Stimulated activated CD8-positive, alpha-beta memory T cell treated with anti-CD3 and anti-CD28 coated beads, Interleukin-4, amount 100 ng/mL, for 24 hours (primary cell): ENCODE results near the gene IQSEC3.

Source experiments
- DNase-seq: peaks from one replicate; pipeline ENCODE4 v3.0.0-alpha.2; 2020; ENCODE audit warnings: low read depth

IQSEC3 gene

DNA sequence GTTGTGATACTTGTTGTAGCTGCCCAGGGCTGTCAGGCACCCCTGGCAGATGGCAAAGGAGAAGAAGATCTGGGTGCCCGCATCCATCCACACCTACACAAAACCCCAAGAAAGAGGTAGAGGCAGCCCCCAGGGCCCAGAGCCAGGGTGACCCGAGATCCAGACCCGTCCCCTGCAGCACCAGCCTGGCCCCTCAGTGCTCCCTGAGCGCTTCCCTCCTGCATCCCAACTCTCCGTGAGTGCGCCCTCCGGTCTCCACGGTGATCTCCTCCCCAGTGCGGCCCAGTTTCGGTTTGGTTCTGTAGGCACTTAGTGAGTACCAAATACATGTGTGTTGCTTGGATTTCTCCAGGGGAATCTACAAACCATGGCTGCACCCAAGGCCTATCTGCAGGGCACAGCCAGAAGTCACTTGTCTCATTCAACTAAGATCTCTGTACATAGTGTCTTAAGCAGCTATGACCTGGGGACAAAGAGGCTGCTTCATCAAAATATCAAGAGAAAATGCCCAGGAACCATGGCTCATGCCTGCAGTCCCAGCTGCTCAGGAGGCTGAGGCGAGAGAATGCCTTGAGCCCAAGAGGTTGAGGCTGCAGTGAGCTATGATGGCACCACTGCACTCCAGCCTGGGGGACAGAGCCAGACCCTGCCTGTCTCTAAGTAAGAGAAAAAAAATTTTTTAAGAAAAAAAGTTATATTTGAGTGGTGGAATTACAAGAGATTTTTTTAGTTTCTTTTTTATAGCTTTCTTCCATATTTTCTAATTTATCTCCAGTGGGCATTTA, 131.5 kb downstream of the IQSEC3 start:
- DNase-seq, result no peak

DNA sequence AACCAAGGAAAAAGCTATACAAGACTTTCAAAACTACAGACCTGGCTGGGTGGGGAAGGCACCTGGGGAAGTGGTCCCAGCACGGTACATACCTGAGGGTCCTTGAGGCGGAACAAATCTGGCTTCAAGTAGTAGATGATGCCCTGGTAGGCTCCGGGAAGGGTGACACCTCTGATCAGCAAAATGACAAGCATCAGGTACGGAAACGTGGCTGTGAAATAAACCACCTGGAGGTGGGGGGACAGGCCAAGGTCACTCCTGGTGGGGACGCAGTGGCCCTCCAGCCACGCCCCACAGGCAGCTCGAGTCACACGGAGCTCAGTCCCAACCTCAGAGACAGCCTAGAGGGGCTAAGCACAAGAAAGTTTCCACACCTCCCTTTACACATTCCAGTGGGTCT, 132.1 kb downstream of the IQSEC3 start:
- DNase-seq, result no peak

DNA sequence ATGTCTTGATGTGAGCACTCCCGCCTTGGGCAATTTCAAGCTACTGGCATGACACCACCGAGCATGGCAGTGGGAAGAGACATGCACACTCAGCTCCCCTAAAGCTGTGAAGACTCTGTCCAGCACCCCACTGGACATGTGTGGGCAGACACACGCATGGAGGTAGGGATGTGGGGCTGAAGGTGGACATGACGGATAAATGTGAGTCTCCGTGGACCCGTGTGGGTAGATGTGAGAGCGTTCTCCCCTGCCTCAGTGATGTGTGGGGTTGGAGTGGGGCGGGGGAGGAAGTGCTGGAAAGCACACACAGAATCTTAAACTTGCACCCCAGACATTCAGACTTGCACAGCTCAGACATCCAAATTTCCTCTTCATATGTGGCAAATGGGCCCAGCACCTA, 134.8 kb downstream of the IQSEC3 start:
- no peak for DNase-seq

DNA sequence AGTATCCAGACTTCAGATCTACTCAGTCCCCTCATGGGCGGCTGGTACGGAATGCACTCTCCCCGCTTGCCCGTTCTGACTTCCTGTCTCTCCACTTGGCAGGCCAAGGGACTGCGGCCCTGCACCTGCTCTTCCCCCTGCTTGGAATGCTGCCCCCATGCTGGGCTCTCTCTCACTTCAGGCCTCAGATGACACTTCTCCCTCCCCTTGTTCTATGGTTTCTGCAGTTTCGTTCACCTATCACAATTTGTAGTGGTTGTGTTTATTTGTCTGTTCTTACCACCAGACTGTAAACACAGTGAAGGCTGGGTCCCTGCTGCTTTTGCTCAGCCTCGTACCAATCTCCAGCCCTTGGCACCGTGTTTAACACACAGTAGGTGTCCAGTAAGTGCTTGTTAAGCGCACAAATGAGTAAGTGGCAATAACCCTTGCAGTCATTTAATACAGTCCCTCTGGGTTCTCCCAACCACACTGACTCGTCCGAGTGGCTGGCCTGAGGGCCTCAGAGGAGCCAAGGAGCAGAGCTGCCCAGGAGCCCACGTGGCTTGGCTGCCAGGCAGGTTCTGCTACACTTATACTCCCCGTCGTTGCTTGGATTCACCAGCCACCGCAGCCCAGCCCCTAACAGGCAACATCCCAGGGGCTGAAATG, 135.6 kb downstream of the IQSEC3 start:
- no peak for DNase-seq

DNA sequence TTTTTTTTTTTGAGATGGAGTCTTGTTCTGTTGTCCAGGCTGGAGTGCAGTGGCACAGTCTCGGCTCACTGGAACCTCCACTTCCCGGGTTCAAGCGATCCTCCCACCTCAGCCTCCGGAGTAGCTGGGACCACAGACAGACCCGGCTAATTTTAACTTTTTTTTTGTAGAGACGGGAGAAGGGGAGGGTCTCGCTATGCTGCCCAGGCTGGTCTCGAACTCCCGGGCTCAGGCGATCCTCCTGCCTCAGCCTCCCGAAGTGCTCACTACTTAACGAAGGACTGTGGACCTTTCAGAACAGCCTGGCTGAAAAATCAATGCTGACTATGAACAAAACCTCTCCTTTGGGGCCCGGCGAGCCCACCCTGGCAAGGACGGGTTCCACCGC, 136.5 kb downstream of the IQSEC3 start:
- no peak for DNase-seq

DNA sequence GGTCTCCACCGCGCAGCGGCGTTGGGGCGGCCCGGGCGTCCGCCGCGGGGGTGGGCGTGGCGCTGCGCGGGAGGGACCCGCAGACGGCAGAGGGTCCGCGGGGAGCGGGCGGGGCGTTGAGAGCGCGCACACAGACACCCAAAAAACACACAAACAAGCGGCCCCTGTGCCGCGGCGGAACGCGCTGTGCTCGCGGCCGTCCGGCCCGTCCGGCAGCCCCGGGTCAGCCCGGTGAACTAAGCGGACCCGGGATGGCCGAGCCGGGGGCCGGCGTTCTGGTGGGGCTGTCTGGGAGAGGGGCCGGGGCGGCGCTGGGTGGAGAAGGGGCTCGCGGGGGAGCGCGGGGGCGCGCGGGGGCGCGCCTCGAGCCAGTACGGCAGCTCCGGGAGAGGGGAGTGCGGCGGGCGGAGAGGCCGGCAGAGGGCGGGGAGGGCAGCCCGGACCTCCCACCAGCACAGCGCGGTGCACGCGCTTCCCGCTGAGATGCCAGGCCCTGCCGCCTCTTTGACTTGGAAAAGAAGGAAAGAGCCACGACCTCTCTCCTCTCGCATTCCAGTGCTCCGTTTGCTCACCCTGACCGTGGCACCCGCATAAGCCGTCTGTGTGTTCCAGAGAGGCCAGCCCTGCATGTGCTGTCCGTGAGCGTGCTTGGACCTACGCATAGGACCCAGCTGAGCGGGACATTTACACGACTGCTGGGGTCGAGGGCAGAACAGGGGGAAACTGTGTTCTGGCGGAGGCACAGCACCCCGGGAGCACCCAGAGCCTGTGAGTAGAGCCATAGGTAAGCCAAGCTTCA, 137.1 kb downstream of the IQSEC3 start:
- no peak for DNase-seq

DNA sequence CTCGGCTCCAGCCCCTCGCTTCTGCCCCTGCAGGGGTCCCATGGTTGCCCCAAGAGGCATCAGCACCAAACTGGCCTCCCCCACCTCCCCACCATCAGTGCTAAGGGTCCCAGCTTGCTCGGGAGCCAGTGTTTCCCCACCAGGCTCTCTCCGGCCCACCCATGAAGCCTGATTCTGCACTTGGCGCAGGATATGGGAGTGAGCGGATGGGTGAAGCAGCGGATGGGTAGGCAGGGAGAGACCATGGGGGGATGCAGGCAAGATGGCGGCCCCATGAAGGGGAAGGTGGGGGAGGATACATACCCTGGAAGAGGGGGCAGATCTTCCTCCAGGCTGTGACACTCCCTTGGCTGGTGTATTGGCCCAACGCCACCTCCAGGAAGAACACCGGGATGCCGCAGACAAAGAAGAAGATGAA, 137.7 kb downstream of the IQSEC3 start:
- DNase-seq, result no peak

DNA sequence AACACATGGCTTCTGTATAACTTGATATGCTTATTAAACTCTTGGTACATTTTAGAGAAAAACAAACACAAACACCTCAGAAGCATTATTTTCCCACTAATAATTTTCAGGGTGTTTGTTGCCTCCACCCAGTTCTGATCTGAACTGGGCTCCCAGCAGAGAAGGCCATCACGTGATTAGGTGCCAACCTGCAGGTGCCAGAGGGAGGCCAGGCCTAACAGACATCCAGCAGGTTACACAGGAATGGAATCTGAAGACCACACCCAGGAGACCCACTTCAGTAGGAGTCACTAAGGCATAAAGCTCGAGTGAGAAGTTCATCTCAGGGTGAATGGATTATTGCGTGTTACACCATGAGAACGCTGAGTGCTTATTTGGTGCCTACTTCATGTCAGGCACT, 138.5 kb downstream of the IQSEC3 start:
- DNase-seq, result no peak

DNA sequence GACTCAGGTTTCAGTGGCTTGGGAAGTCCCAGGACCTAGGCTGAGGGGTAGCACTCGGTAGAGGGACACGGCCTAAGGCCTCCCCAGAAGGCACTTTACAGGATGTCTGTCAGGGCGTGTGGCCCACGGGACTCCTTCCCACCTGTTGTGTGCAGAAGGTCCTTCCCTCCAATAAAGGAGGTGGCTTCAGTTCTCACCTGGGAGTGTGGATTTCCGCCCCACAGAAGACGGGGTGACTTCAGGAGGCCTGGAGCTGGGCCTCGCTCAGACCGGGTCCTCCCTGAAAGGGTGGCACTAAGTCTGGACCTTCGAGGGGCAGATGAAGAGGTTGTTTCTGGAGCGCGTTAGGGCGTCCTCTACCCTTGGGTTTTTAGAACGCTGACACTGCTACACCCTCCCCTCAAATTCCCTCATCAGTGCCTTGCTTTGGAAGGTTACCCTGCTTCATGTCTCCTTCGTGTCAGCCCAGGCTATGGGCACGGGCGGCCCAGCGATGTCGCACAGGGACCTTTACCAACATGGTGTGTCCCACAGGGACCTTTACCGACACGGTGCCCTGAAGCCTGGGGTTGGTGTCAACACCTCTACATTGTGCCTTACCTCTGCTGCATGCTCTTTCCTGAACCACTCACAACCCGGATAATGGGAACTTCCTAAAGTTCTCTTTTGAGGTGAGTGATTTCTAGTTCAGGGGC, 140.3 kb downstream of the IQSEC3 start:
- DNase-seq, result no peak

DNA sequence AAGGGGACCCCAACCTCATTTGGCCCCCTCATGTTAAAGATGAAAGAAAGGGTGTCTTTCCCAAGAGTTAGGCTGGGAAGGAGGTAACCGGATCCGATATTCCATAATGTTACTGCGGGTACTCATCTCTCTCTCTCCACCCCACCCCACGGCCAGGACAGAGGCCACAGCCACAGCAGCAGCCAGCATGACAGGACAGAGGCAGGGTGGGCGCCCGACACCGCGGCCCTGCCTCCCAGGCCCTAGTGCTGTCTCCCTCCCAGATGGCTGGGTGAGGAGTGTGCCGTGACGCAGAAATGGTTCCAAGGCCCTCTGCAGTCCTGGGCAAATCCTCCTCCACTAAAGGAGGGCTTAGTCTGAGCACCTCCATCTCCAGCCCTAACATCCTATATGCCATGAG, 141.2 kb downstream of the IQSEC3 start:
- no peak for DNase-seq

DNA sequence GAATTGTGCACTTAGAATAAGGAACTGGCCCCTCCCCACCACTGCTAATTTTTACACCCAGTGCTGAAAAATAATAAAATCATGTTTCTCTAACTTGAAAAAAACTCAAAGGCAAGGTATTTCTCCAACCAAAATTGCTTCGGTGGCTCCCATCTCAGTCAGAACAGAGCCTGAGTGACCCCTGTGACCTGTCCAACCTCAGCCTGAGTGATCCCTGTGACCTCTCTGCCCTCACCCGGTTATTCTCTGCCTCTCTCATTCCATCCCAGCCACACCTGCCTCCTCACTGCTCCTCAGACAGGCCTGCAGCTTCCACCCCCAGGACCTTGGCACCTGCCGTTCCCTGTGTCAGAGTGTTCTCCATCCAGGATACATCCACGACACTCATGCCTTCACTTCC, 142.2 kb downstream of the IQSEC3 start:
- no peak for DNase-seq

DNA sequence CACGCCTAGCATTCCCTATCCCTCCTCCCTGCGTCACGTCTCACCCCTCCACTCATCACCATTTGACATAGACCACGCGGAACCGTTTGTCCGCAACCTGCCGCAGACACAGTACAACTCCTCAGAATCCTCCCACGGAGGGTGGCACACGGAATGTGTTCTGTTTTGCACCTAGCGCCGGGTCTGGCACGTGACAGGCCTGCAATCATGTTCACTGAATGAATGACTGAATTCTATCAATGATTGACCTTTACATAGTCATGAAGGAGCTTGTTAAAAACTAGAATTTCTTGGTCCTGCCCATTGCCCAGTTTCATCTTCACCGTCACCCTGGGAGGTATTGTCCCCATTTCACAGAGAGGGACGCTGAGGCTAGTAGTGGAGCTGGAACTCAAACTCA, 142.7 kb downstream of the IQSEC3 start:
- DNase-seq, result no peak

DNA sequence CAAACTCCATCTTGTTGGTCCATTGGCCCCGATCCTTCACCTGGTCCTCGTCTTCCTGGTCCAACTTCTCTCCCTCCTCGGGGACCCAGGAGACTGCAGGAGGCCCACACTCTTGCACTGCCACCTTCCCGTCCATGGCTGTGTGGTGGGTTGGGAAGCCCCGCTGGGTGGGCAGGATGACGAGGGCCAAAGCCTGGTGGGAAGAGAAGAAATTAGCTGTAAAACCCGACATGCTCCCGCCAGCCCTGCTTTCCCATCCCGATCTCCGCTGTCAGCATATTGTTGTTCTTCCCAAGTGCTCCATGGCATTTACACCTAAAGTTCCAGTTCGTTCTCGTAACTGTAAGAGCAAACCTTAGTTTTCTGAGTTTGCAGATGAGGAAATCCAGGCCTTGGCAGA, 143.3 kb downstream of the IQSEC3 start:
- DNase-seq, result no peak

DNA sequence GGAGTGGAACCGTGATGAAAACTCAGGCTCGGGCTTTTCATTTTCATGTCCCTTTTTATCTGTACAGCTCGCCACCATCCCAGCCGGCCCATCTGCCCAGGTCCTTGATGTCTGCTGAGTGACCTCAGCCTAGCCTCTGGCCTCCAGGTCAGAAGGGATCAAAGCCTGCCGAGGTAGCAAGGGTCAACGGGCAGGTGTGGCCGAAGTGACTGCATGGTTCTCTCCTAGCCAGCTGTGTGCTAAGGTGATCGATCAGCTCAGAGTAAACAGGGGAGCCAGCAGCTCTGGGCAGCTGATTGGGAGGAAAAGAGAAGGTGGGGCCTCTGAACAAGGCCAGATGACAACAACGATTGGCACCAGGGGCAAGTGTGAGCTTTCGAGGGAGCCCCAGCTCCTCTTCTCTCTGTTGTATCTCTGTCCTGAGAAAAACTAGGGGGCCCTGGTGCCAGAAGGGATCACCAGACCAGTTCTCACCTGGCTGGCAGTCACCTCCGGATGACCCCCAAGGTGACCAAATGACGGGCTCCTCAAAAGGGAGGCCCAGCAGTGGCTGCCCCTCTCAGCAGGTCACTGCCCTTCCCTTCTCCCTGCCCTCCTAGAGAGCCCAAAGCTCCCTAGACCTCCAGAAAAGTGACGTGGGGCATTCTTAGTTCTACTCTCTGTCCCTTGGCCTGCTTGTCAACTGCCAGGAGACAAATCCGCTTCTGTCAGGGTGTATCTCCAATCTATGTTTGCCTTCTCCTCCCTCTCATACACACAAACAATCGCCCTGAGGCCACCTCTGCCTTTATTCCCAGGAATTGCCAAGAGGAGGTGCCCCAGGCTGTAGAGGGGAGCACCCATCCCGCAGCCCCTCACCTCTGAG, 143.9 kb downstream of the IQSEC3 start:
- no peak for DNase-seq

DNA sequence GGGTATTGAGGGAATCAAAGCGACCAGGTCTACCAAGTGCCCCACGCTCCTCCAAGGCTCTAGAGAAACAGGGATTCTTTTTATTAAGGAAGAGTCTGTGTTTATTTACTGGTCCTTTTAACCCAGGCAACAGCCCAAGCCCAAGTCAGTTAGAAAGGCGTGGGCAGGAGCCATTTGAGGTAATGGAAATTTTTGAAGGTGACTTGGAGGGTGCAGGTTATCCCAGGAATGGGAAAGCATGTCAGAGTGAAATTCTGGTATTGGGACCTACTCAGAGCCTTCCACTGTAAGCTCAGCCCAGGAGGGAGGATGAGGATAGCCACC, 144.5 kb downstream of the IQSEC3 start:
- DNase-seq, result no peak

DNA sequence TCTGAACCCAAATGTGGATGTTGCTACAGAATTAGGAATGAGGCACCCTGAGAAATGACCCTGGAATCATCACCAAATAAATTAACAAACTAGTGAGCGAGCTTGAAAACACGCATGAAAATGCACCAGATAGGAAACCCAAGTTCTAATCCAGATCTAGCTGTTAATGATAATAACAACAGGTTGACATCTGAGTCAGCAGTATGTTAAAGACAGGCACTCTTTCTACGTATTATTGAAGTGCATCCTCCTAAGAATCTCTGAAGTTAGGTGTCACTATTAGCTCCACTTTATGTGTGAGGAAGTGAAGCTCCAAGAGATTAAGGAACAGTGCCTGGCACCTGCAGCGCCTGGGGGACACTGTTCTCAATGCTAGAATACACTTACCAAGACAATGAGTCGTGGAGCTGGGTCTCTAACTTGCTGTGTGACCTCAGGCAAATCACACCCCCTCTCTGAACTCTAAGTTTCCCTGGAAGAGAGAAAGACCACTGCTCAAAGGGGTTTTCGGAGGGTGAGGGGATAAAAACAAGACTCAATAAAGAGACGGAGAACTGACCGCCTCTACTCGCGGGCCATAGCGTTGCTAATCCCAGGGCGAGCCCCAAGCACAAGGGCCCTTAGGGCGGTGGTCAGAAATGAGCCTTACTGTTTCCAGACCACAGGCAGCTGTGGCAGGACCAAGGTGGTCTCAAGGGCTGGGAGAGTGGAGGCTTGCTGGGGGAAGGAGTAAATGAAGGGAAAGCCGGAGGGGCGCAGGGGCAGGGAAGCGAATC, 145.3 kb downstream of the IQSEC3 start:
- no peak for DNase-seq

DNA sequence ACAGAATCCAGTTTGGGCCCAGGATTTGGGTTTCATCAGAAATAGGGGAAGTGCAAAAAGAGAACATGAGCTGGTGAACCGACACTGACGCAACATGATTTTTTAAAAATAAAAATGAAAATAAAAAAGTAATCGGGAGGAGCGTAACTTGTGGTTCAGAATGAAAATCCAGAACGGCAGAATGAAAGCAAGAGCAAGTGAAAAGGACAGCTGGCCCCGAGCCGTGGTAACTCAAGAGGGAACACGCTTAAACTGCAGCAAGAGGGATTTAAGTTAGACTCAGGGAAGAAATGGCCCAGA, 145.8 kb downstream of the IQSEC3 start:
- DNase-seq, result no peak

DNA sequence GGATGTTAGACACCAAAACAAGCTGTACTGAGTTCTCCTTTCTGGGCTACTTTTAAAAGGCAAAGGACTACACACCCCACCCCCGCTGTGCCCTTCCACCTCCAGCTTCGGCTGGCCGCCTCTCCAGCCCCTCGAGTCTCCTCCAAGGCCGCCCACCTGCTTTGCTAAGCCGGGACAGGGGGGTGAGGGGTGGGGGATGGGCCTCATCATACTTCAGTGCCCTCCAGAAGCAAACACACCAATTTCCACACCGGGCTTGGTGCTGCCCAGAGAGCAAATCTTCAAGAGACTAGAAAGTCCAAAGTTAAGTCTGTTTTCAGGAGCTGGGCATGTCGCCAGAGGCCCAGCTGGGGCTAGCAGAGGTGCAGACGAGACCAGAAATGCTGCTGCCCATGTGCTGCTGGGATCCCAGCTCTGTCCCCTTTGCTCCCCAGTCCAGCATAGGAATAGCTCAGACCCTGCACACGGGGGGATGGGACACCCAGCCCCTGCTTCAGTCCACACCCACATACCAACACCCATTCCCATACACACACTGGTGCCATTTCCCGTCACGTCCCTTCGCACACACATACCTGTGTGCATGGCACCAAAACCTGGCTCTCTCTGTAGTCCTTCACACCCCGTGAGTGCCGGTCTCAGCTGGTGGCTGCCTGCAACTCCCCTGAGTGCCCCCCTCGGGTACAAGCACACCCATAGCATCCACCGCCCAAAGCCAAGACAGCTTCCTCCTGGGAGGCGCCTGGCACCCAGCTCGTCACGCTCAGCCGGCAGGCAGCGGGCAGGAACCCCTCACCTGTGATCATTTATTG, 146.4 kb downstream of the IQSEC3 start:
- DNase-seq, result no peak

DNA sequence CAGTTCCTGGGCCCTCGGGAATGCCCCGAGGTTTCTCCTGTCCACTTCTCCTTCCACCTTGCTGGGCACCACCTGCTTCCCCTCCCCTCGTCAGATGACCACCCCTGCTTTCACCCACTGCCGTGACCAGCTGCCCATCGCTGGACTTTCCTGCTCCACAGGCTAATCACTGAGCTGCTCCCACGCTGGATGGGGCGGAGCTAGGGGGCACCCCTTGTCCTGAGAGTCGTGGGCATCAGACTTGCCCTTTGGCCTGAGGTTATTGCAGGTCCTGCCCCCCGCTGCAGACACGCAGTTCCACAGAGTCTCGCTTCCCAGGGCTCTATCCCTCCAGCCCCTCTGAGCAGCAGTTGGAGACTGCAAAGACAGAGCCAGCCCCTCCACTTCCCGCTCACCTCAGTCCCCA, 147.0 kb downstream of the IQSEC3 start:
- no peak for DNase-seq
